ENCODE results near the gene NT5E.

- TF ChIP-seq POLR2AphosphoS5 (IDR thresholded peaks at IDR 0.05; ENCODE audit: borderline replicate concordance, low read depth, low read length) (no peak), EZH2 (IDR thresholded peaks at IDR 0.05) (no peak), FOXP2 (optimal IDR thresholded peaks at IDR 0.05; ENCODE audit: control extremely low read depth, extremely low read length, insufficient read depth) (no peak)
Observed at GRCh38 chr6:85412911-85413430, 36.9 kb upstream of the NT5E start.
